SK-N-SH treated with all-trans-retinoic acid at 6 μM for 48 hours (cell line): ENCODE measurements around the gene ZNF473.

ENCODE experiments used
- ATAC-seq: fragments of 200-7000 bp; cut with Tn5 transposase; 3 replicates; pipeline ENCODE4 v1.9.1; 2020; ENCODE audit warnings: mild to moderate bottlenecking, moderate library complexity
- ARNTL ChIP-seq: fragments of 450-650 bp; formaldehyde crosslinking; IDR thresholded peaks from 2 replicates; pipeline ENCODE4 v1.5.0; 2020; ENCODE audit warnings: low read depth, mild to moderate bottlenecking, moderate library complexity, borderline replicate concordance
- BACH2 ChIP-seq: fragments of 250-450 bp; sonication (Bioruptor Pico); IDR thresholded peaks from 2 replicates; pipeline ENCODE4 v1.9.0; 2021; ENCODE audit warnings: mild to moderate bottlenecking, borderline replicate concordance
- ESRRG ChIP-seq: fragments of 250-450 bp; sonication (Bioruptor Pico); IDR thresholded peaks from 2 replicates; pipeline ENCODE4 v1.6.1; 2021; ENCODE audit warnings: mild to moderate bottlenecking
- ISL1 ChIP-seq: fragments of 250-450 bp; sonication (Bioruptor Pico); IDR thresholded peaks from 2 replicates; pipeline ENCODE4 v2.1.2; 2022; ENCODE audit warnings: mild to moderate bottlenecking, moderate library complexity
- OSR1 ChIP-seq: fragments of 250-450 bp; sonication (Bioruptor Pico); IDR thresholded peaks from 2 replicates; pipeline ENCODE4 v1.8.0; 2022; ENCODE audit warnings: moderate library complexity, mild to moderate bottlenecking, inconsistent platforms
- PPARA ChIP-seq: fragments of 250-450 bp; sonication (Bioruptor Pico); IDR thresholded peaks from 2 replicates; pipeline ENCODE4 v1.5.0; 2020; ENCODE audit warnings: mild to moderate bottlenecking, borderline replicate concordance
- RARB ChIP-seq: fragments of 250-450 bp; sonication (Bioruptor Pico); IDR thresholded peaks from 2 replicates; pipeline ENCODE4 v1.8.0; 2021; ENCODE audit warnings: mild to moderate bottlenecking, moderate library complexity
- SNAI2 ChIP-seq: fragments of 250-450 bp; sonication (Bioruptor Pico); IDR thresholded peaks from 2 replicates; pipeline ENCODE4 v1.5.0; 2020; ENCODE audit warnings: mild to moderate bottlenecking, moderate library complexity
- TCF4 ChIP-seq: fragments of 250-450 bp; sonication (Bioruptor Pico); IDR thresholded peaks from 2 replicates; pipeline ENCODE4 v1.8.0; 2021; ENCODE audit warnings: mild to moderate bottlenecking, moderate library complexity, borderline replicate concordance
- TOX ChIP-seq: fragments of 250-450 bp; sonication (Bioruptor Pico); IDR thresholded peaks from 2 replicates; pipeline ENCODE4 v1.8.0; 2021; ENCODE audit warnings: mild to moderate bottlenecking, moderate library complexity, borderline replicate concordance
- ZC3H10 ChIP-seq: fragments of 250-450 bp; sonication (Bioruptor Pico); IDR thresholded peaks from 2 replicates; pipeline ENCODE4 v1.5.1; 2021; ENCODE audit warnings: mild to moderate bottlenecking, moderate library complexity
- ZNF565 ChIP-seq: fragments of 450-650 bp; formaldehyde crosslinking; conservative IDR thresholded peaks from 2 replicates; pipeline ENCODE4 v1.5.0; 2020; ENCODE audit warnings: low read depth, mild to moderate bottlenecking, moderate library complexity
- ZNF70 ChIP-seq: fragments of 450-650 bp; formaldehyde crosslinking; IDR thresholded peaks from 2 replicates; pipeline ENCODE4 v1.5.0; 2020; ENCODE audit warnings: mild to moderate bottlenecking, moderate library complexity
- ZNF8 ChIP-seq: fragments of 450-650 bp; formaldehyde crosslinking; IDR thresholded peaks from 2 replicates; pipeline ENCODE4 v1.5.0; 2020; ENCODE audit warnings: mild to moderate bottlenecking, moderate library complexity
- TF ChIP-seq, protein P1 (sequence below): fragments of 250-450 bp; sonication (Bioruptor Pico); IDR thresholded peaks from 2 replicates; pipeline ENCODE4 v1.5.0; 2020; ENCODE audit warnings: mild to moderate bottlenecking, moderate library complexity
- TF ChIP-seq, protein P2 (sequence below): fragments of 250-450 bp; sonication (Bioruptor Pico); IDR thresholded peaks from 2 replicates; pipeline ENCODE4 v1.5.1; 2021; ENCODE audit warnings: mild to moderate bottlenecking, moderate library complexity
- TF ChIP-seq, protein P3 (sequence below): fragments of 250-450 bp; sonication (Bioruptor Pico); IDR thresholded peaks from 2 replicates; pipeline ENCODE4 v1.8.0; 2020; ENCODE audit warnings: mild to moderate bottlenecking, moderate library complexity, borderline replicate concordance
- TF ChIP-seq, protein P4 (sequence below): fragments of 250-450 bp; sonication (Bioruptor Pico); IDR thresholded peaks from 2 replicates; pipeline ENCODE4 v1.5.1; 2020; ENCODE audit warnings: low read depth, mild to moderate bottlenecking, moderate library complexity
- TF ChIP-seq, protein P5 (sequence below): fragments of 250-450 bp; sonication (Bioruptor Pico); IDR thresholded peaks from 2 replicates; pipeline ENCODE4 v1.8.0; 2021; ENCODE audit warnings: low read depth, mild to moderate bottlenecking, moderate library complexity, borderline replicate concordance

ZNF473 gene

DNA sequence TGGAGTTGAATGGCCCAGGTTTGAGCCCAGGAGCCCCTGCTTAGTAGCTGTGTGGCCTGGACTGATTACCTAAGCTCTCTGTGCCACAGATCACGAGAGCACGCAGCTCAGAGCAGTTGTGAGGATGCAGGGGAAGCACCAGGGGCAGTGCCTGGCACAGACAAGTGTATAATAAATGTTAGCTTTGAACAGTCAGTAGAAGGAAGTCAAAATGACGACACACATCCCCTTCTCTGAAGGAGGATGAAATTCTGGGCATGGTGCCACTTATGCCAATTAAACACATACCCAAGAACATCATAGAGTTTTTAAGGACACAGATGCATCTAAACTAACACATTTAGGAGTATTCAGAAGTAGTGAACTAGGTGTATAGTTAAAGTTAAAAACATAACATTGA is 39.9 kb upstream of the ZNF473 start:
- TF ChIP-seq ZNF70 (CRISPR knock-in tag) (no peak), RARB (CRISPR knock-in tag) (no peak), ZNF565 (CRISPR knock-in tag) (no peak), PPARA (CRISPR knock-in tag) (no peak), ISL1 (CRISPR knock-in tag) (no peak)
- TF ChIP-seq, protein P1, sequence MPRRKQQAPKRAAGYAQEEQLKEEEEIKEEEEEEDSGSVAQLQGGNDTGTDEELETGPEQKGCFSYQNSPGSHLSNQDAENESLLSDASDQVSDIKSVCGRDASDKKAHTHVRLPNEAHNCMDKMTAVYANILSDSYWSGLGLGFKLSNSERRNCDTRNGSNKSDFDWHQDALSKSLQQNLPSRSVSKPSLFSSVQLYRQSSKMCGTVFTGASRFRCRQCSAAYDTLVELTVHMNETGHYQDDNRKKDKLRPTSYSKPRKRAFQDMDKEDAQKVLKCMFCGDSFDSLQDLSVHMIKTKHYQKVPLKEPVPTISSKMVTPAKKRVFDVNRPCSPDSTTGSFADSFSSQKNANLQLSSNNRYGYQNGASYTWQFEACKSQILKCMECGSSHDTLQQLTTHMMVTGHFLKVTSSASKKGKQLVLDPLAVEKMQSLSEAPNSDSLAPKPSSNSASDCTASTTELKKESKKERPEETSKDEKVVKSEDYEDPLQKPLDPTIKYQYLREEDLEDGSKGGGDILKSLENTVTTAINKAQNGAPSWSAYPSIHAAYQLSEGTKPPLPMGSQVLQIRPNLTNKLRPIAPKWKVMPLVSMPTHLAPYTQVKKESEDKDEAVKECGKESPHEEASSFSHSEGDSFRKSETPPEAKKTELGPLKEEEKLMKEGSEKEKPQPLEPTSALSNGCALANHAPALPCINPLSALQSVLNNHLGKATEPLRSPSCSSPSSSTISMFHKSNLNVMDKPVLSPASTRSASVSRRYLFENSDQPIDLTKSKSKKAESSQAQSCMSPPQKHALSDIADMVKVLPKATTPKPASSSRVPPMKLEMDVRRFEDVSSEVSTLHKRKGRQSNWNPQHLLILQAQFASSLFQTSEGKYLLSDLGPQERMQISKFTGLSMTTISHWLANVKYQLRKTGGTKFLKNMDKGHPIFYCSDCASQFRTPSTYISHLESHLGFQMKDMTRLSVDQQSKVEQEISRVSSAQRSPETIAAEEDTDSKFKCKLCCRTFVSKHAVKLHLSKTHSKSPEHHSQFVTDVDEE (CRISPR knock-in tag) = no peak
- ATAC-seq = no peak

DNA sequence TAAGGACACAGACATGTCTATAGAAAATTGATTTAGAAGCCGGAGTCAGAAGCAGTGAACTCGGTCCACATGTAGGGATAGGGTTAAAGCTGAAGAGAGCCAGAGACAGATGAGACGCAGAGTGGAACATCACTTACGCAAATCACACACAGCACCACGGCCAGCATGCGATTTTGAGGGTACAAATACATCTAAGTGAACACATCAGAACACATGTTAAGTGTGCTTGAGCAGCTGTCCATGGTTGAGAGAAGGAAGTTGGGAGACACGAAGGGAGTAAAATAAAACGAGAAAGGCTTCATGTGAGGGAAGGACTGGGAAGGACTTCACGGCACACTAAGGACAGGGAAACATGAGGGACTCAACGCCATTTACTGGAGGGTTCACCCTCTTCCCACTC is 39.5 kb upstream of the ZNF473 start:
- no peak for ATAC-seq
- TF ChIP-seq, protein P2, sequence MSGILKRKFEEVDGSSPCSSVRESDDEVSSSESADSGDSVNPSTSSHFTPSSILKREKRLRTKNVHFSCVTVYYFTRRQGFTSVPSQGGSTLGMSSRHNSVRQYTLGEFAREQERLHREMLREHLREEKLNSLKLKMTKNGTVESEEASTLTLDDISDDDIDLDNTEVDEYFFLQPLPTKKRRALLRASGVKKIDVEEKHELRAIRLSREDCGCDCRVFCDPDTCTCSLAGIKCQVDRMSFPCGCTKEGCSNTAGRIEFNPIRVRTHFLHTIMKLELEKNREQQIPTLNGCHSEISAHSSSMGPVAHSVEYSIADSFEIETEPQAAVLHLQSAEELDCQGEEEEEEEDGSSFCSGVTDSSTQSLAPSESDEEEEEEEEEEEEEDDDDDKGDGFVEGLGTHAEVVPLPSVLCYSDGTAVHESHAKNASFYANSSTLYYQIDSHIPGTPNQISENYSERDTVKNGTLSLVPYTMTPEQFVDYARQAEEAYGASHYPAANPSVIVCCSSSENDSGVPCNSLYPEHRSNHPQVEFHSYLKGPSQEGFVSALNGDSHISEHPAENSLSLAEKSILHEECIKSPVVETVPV (CRISPR knock-in tag) = no peak
- TF ChIP-seq, protein P1 (CRISPR knock-in tag) = no peak

DNA sequence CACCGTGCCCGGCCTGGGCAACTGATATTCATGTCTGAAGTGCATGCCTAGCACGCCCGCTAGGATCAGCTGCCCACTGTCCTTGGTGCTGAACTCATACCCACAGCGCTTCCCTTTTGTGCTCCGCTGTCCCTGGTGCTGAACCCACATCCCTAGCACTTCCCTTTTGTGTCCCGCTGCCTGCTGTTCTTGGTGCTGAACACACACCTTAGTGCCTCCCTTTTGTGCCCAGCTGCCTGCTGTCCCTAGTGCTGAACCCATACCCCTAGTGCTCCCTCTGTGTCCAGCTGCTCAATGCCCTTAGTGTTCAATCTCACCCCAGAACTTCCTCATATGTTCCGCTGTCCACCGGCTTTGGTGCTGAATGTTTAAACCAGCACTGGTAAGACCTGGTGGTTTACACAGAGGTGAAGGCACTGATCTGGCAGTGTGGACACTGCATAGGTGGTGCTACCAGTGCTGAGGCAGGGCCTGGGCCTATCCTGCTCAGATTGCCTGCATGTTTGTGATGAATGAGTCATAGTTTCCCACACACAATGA is 38.6 kb upstream of the ZNF473 start:
- ATAC-seq = peak; percentile 65
- TF ChIP-seq TOX (CRISPR knock-in tag) (peak; percentile 96), OSR1 (peak; percentile 97), ZNF8 (CRISPR knock-in tag) (peak; percentile 80; the same call in 1 of the 2 replicates), TCF4 (CRISPR knock-in tag) (0 out of 2 replicates have a peak, but pooled peaks have one; percentile 36), ZC3H10 (CRISPR knock-in tag) (peak; percentile 97), RARB (CRISPR knock-in tag) (peak; percentile 83; the same call in 1 of the 2 replicates), ESRRG (CRISPR knock-in tag) (peak; percentile 83; the same call in 1 of the 2 replicates), ARNTL (CRISPR knock-in tag) (peak; percentile 77; the same call in 1 of the 2 replicates), BACH2 (CRISPR knock-in tag) (peak; percentile 92; the same call in 1 of the 2 replicates), ISL1 (CRISPR knock-in tag) (peak; percentile 90), PPARA (CRISPR knock-in tag) (peak; percentile 93; the same call in 1 of the 2 replicates), SNAI2 (CRISPR knock-in tag) (peak; percentile 100)
- TF ChIP-seq, protein P1 (CRISPR knock-in tag) = peak; percentile 99
- TF ChIP-seq, protein P3, sequence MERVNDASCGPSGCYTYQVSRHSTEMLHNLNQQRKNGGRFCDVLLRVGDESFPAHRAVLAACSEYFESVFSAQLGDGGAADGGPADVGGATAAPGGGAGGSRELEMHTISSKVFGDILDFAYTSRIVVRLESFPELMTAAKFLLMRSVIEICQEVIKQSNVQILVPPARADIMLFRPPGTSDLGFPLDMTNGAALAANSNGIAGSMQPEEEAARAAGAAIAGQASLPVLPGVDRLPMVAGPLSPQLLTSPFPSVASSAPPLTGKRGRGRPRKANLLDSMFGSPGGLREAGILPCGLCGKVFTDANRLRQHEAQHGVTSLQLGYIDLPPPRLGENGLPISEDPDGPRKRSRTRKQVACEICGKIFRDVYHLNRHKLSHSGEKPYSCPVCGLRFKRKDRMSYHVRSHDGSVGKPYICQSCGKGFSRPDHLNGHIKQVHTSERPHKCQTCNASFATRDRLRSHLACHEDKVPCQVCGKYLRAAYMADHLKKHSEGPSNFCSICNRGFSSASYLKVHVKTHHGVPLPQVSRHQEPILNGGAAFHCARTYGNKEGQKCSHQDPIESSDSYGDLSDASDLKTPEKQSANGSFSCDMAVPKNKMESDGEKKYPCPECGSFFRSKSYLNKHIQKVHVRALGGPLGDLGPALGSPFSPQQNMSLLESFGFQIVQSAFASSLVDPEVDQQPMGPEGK (CRISPR knock-in tag) = peak; percentile 95
- TF ChIP-seq, protein P4, sequence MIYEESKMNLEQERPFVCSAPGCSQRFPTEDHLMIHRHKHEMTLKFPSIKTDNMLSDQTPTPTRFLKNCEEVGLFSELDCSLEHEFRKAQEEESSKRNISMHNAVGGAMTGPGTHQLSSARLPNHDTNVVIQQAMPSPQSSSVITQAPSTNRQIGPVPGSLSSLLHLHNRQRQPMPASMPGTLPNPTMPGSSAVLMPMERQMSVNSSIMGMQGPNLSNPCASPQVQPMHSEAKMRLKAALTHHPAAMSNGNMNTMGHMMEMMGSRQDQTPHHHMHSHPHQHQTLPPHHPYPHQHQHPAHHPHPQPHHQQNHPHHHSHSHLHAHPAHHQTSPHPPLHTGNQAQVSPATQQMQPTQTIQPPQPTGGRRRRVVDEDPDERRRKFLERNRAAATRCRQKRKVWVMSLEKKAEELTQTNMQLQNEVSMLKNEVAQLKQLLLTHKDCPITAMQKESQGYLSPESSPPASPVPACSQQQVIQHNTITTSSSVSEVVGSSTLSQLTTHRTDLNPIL (CRISPR knock-in tag) = peak; percentile 97
- TF ChIP-seq, protein P2 (CRISPR knock-in tag) = peak; percentile 76; the same call in 1 of the 2 replicates
- TF ChIP-seq, protein P5, sequence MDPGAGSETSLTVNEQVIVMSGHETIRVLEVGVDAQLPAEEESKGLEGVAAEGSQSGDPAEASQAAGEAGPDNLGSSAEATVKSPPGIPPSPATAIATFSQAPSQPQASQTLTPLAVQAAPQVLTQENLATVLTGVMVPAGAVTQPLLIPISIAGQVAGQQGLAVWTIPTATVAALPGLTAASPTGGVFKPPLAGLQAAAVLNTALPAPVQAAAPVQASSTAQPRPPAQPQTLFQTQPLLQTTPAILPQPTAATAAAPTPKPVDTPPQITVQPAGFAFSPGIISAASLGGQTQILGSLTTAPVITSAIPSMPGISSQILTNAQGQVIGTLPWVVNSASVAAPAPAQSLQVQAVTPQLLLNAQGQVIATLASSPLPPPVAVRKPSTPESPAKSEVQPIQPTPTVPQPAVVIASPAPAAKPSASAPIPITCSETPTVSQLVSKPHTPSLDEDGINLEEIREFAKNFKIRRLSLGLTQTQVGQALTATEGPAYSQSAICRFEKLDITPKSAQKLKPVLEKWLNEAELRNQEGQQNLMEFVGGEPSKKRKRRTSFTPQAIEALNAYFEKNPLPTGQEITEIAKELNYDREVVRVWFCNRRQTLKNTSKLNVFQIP (CRISPR knock-in tag) = peak; percentile 98
